Calu3 (cell line): ENCODE data around the gene SOX9. TPM values are rescaled to one million over a fixed set of nuclear protein-coding genes. Genes with fewer than 3 reads are reported as not detected.

Experiments used
- BruUV-seq: library from RNA; stranded (reverse); fragments of 400-500 nt; replicated peaks from 2 replicates; lab custom pipeline; 2021; lab: Mats Ljungman, UMichigan
- CTCF ChIA-PET: fragments of 300-600 bp; sonication (Branson Sonifier 250); formaldehyde crosslinking; loops from one replicate; lab custom pipeline; 2022; ENCODE audit warnings: antibody characterized with exemption; lab: Charles Lee
- DNase-seq: peaks from one replicate; pipeline ENCODE4 v3.0.0; 2022
- H3K27ac Mint-ChIP-seq: one replicate; pipeline ENCODE4 v1.8.0; 2022; ENCODE audit warnings: mixed read lengths; ENCODE audit not compliant: unreplicated experiment
- H3K27me3 Mint-ChIP-seq: one replicate; pipeline ENCODE4 v1.8.0; 2022; ENCODE audit warnings: mixed read lengths; ENCODE audit not compliant: unreplicated experiment
- H3K36me3 Mint-ChIP-seq: one replicate; pipeline ENCODE4 v1.8.0; 2022; ENCODE audit warnings: mild to moderate bottlenecking, moderate library complexity, mixed read lengths; ENCODE audit not compliant: insufficient read depth, unreplicated experiment
- H3K4me1 Mint-ChIP-seq: one replicate; pipeline ENCODE4 v1.8.0; 2022; ENCODE audit warnings: mild to moderate bottlenecking, low read depth, mixed read lengths; ENCODE audit not compliant: unreplicated experiment
- H3K4me3 Mint-ChIP-seq: one replicate; pipeline ENCODE4 v1.8.0; 2022; ENCODE audit warnings: mild to moderate bottlenecking, low read depth, moderate library complexity, mixed read lengths; ENCODE audit not compliant: unreplicated experiment
- H3K9me3 Mint-ChIP-seq: one replicate; pipeline ENCODE4 v1.8.0; 2022; ENCODE audit warnings: low read depth, mixed read lengths; ENCODE audit not compliant: unreplicated experiment
- CTCF ChIP-seq: fragments of 200-600 bp; IDR thresholded peaks from one replicate; pipeline ENCODE4 v1.8.0; 2022; ENCODE audit warnings: antibody characterized with exemption; ENCODE audit not compliant: unreplicated experiment
- intact Hi-C: fragments of 100-400 bp; cut with micrococcal nuclease; formaldehyde crosslinking; loops from one replicate; pipeline ENCODE4 v1.10.0; 2022; ENCODE audit not compliant: unreplicated experiment
- total RNA-seq: library from RNA; stranded (reverse); gene quantifications from 2 replicates; pipeline ENCODE4 v1.2.3, GENCODE V29; 2022

The SOX9 gene
- total RNA-seq, 1 experiment from 2014 or later: 210 TPM

- no TSS peak for BruUV-seq
- DNase-seq: no peak
- TF ChIP-seq CTCF: no peak
- intact Hi-C loops: no loop called here
- Mint-ChIP-seq H3K27me3 (peaks cover 25% of the 10 kb centered on the region), H3K4me3 (no peak overlapping the region), H3K9me3 (no peaks in the 10 kb centered on the region), H3K4me1 (peaks cover 6% of the 10 kb centered on the region), H3K27ac (no peak overlapping the region), H3K36me3 (no peaks in the 10 kb centered on the region)
- CTCF ChIA-PET: no interaction called here
These were observed 43.4 kb upstream of the SOX9 start for GRCh38 chr17:72077326-72077960.

GRCh38 chr17:72079700-72080099 is 41.1 kb upstream of the SOX9 start:
- BruUV-seq: no TSS peak
- Mint-ChIP-seq H3K9me3 (no peaks in the 10 kb centered on the region), H3K4me3 (no peak overlapping the region), H3K27ac (no peak overlapping the region), H3K36me3 (no peaks in the 10 kb centered on the region), H3K27me3 (peaks cover 27% of the 10 kb centered on the region), H3K4me1 (peaks cover 6% of the 10 kb centered on the region)
- CTCF ChIA-PET: interaction anchor here (0.6 kb wide), 1 partner anchor 170 kb away, joined by 3 read pairs; no protein-coding TSS in a partner anchor
- intact Hi-C loops: no loop called here
- no peak for TF ChIP-seq CTCF
- DNase-seq: no peak

- no peaks in the 10 kb centered on the region for H3K27me3 Mint-ChIP-seq
These were observed 32.9 kb upstream of the SOX9 start for GRCh38 chr17:72087876-72088275.

GRCh38 chr17:72089453-72089987 is 31.3 kb upstream of the SOX9 start:
- no TSS peak for BruUV-seq
- CTCF ChIA-PET: no interaction called here
- Mint-ChIP-seq H3K27me3 (peaks cover 2% of the 10 kb centered on the region), H3K27ac (no peak overlapping the region), H3K4me3 (no peak overlapping the region), H3K4me1 (no peaks in the 10 kb centered on the region), H3K36me3 (no peaks in the 10 kb centered on the region), H3K9me3 (no peaks in the 10 kb centered on the region)
- intact Hi-C loops: no loop called here
- no peak for DNase-seq
- TF ChIP-seq CTCF: no peak

More at GRCh38 chr17:72087876-72088275, 32.9 kb upstream of the SOX9 start:
- intact Hi-C loops: no loop called here
- Mint-ChIP-seq H3K36me3 (no peaks in the 10 kb centered on the region), H3K4me3 (no peak overlapping the region), H3K9me3 (no peaks in the 10 kb centered on the region), H3K4me1 (no peaks in the 10 kb centered on the region), H3K27ac (no peak overlapping the region)
- DNase-seq: no peak
- no peak for TF ChIP-seq CTCF
- CTCF ChIA-PET: no interaction called here
- no TSS peak for BruUV-seq
